NT2/D1 (cell line): ENCODE data around the gene CIAO3.

Experiments used
- DNase-seq: peaks from one replicate; pipeline ENCODE4 v3.0.0-alpha.2; 2011; ENCODE audit warnings: low read depth, low spot score
- H3K27me3 ChIP-seq: 2 replicates; pipeline ENCODE4 v1.6.0; 2011; ENCODE audit warnings: mild to moderate bottlenecking; ENCODE audit not compliant: insufficient read length, insufficient read depth
- H3K36me3 ChIP-seq: 2 replicates; pipeline ENCODE4 v1.6.1; 2011; ENCODE audit warnings: mild to moderate bottlenecking, low read length, mixed read lengths; ENCODE audit not compliant: insufficient read depth, insufficient read length
- H3K4me1 ChIP-seq: 2 replicates; pipeline ENCODE4 v1.5.1; 2011; ENCODE audit not compliant: insufficient read depth, insufficient read length
- H3K4me3 ChIP-seq: 2 replicates; pipeline ENCODE4 v1.5.1; 2011; ENCODE audit warnings: low read depth; ENCODE audit not compliant: insufficient read length
- H3K9ac ChIP-seq: 2 replicates; pipeline ENCODE4 v1.6.0; 2011; ENCODE audit warnings: low read depth; ENCODE audit not compliant: insufficient read length
- H3K9me3 ChIP-seq: 2 replicates; pipeline ENCODE4 v1.5.1; 2011; ENCODE audit warnings: mild to moderate bottlenecking, low read length; ENCODE audit not compliant: insufficient read depth
- SUZ12 ChIP-seq: IDR thresholded peaks from 2 replicates; pipeline ENCODE4 v1.6.1; 2011; ENCODE audit not compliant: insufficient read length, insufficient read depth; ENCODE audit errors: extremely low read depth
- YY1 ChIP-seq: IDR thresholded peaks from 2 replicates; pipeline ENCODE4 v1.6.1; 2011; ENCODE audit not compliant: insufficient read length, insufficient read depth
- ZNF274 ChIP-seq: IDR thresholded peaks from 2 replicates; pipeline ENCODE4 v1.6.1; 2011; ENCODE audit warnings: mild to moderate bottlenecking, low read depth, low read length

CIAO3 gene

DNA sequence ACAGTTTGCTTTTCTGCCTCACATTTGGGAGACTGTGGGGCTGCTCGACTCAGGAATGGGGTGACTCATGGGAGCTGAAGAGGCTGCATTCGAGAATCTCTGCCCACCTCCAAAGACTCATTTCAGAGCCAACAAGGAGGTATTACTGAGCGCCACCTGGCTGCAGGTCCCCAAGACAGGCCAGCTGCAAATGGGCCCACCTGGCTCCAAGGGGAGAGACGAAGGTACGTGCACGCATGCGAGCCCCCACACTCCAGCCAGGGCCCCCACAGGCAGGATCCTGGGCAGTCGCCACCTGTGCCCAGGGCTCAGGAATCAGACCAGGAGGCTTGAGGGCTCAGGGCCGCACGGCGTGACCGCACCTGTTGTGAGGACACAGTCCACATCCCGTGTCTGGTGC is 7.9 kb downstream of the CIAO3 start:
- H3K4me3 ChIP-seq = no peak overlapping the region
- no peaks in the 10 kb centered on the region for H3K9me3 ChIP-seq
- no peak for DNase-seq
- H3K36me3 ChIP-seq = peaks cover 86% of the 10 kb centered on the region
- no peaks in the 10 kb centered on the region for H3K27me3 ChIP-seq
- TF ChIP-seq SUZ12 = no peak
- no peak for TF ChIP-seq YY1
- TF ChIP-seq ZNF274 = no peak
- peaks cover 10% of the 10 kb centered on the region for H3K4me1 ChIP-seq
- H3K9ac ChIP-seq = no peak overlapping the region

DNA sequence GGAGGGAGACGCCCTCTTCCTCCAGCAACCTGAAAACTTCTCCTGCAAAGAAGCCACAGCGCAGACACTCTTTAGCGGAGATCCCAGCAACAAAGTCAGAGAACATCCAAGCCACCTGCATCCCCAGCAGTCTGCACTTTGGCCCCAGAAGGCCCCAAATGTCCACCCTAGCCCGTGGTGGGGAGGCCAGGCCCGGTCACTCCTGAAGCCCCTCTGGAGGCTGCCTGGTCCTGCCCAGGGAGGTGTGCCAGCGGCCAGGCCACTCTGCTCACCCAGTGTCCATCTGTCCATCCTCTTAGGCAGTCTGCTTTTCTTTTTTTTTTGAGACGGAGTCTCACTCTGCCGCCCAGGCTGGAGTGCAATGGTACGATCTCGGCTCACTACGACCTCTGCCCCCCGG is 8.5 kb downstream of the CIAO3 start:
- Histone ChIP-seq H3K9me3 (no peaks in the 10 kb centered on the region), H3K9ac (peak overlapping the region; percentile 13), H3K27me3 (peaks cover 3% of the 10 kb centered on the region), H3K4me3 (no peak overlapping the region), H3K4me1 (peaks cover 10% of the 10 kb centered on the region), H3K36me3 (peaks cover 80% of the 10 kb centered on the region)
- DNase-seq = no peak
- TF ChIP-seq SUZ12 (no peak), ZNF274 (no peak), YY1 (no peak)

DNA sequence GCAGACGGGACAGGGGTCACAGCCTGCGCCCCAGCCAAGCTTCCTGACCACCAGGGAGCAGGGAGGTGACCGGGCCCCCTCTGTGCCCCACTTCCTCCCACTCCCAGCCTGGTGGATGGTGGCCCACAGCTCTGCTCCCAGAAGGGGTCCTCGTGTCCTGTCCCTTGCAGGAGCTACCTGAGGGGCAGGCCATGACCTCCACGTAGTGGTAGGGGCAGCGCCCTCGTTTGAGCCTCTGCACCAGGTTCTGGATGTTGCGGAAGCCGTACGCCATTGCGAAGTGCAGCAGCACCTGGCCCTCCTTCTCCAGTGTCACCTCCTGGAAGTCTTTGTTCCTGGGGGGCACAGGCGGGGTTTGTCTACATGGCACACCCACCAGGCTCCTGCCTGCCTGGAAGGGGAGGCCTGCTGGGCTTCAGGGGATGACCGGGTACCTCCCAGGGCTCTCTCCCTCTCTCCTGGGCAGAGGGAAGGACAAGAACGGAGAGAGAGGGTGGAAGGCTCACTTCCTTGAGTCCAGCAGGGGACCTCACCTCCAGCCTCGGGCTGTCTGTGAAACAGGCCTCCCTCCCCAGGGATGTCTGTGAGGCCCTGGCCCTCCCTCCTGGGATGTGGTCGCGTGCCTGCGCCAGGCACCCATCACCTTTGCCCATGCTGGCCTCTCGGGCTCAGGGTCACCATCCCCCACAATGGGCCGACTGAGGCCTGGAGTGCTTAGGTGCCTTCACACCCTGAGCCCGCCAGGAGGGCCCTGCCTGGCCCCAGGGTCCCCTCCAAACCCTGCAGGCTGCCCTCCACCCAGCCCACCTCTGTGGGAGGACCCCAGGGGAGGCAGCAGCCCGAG is 9.9 kb downstream of the CIAO3 start:
- H3K27me3 ChIP-seq = peaks cover 6% of the 10 kb centered on the region
- H3K9ac ChIP-seq = peak overlapping the region; percentile 16
- no peaks in the 10 kb centered on the region for H3K9me3 ChIP-seq
- H3K4me1 ChIP-seq = peaks cover 16% of the 10 kb centered on the region
- DNase-seq = no peak
- H3K4me3 ChIP-seq = no peak overlapping the region
- H3K36me3 ChIP-seq = peaks cover 67% of the 10 kb centered on the region
- TF ChIP-seq ZNF274 (no peak), YY1 (no peak), SUZ12 (no peak)

DNA sequence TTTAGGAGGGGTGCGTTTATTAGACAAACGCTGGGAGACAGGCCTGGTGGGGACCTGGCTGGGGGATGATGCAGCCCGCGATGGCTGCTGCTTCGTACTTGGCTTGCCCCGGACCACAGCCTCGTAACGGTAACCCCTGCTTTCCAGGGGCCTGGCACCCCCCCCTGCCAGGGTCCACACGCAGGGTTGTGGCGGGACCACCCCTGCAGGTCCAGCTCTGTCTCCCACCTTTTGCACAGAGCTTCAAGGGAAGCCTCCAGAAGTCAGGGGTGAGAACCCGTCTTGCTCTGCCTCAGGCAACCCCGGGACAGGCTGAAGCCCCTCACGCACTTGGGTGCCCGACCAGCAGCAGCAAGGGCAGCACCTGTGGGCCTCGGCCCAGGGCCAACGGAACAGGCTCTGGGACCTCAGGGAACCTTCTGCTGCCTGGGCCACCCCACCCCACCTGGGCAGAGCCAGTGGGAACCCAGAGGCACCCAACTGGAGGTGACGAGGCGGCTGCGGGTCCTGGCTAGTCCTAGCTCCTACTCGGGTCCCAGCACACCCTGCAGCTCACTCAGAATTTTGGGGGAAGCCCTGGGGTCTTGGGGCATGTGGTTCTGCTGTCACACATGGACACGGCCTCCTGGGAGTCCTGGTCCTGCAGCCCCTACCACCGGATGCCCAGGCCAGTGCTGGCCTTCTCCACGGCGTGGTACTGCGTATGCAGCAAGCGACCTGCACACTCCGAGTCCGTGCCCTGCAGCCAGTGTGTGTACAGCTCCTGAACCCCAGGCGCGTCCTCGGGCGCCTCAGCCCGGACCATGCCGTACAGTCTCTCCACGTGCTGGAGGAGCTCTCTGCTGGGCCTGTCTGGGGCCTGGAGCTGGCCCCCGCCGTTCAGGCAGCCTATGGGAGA is 10.8 kb downstream of the CIAO3 start:
- peak overlapping the region; percentile 96 for H3K9ac ChIP-seq
- peaks cover 21% of the 10 kb centered on the region for H3K4me1 ChIP-seq
- H3K27me3 ChIP-seq = peaks cover 6% of the 10 kb centered on the region
- peaks cover 58% of the 10 kb centered on the region for H3K36me3 ChIP-seq
- no peak for DNase-seq
- TF ChIP-seq SUZ12 (no peak), ZNF274 (no peak), YY1 (no peak)
- no peaks in the 10 kb centered on the region for H3K9me3 ChIP-seq
- no peak overlapping the region for H3K4me3 ChIP-seq

DNA sequence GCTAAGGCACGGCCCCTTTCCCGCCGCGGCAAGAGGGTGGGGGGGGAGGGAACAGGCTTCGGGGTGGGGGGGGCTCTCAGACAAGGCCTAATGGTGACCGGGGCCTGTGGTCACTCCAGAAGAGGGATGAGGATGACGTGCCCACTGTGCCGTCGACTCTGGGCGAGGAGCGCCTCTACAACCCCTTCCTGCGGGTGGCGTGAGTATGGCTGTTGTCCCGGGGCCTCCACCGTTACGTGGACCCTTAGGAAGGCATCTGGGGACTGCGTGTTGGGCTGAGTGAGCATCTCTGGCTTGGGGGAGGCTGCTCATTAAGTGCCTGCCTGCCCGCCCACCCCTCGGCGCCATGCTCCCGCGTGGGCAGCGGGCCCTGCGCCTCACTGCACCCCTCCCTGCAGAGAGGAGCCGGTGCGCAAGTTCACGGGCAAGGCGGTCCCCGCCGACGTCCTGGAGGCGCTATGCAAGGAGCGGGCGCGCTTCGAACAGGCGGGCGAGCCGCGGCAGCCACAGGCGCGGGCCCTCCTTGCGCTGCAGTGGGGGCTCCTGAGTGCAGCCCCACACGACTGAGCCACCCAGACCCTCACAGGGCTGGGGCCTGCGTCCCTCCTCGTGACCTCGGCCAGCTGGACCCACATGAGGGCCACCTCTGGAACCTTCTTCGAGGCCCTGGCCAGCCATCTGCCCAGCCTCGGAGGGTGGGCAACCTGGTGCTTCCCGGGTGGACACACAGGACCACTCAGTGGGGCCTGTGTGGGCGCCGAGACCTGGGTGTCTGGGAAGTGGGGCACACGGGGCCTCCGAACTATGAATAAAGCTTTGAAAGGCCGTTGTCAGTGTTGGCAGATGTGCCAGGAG is 11.7 kb downstream of the CIAO3 start:
- Histone ChIP-seq H3K4me1 (peaks cover 21% of the 10 kb centered on the region), H3K9me3 (no peaks in the 10 kb centered on the region), H3K9ac (peak overlapping the region; percentile 96), H3K4me3 (peak overlapping the region; percentile 91), H3K36me3 (peaks cover 49% of the 10 kb centered on the region), H3K27me3 (peaks cover 6% of the 10 kb centered on the region)
- no peak for DNase-seq
- no peak for TF ChIP-seq SUZ12
- TF ChIP-seq ZNF274 = no peak
- TF ChIP-seq YY1 = no peak

DNA sequence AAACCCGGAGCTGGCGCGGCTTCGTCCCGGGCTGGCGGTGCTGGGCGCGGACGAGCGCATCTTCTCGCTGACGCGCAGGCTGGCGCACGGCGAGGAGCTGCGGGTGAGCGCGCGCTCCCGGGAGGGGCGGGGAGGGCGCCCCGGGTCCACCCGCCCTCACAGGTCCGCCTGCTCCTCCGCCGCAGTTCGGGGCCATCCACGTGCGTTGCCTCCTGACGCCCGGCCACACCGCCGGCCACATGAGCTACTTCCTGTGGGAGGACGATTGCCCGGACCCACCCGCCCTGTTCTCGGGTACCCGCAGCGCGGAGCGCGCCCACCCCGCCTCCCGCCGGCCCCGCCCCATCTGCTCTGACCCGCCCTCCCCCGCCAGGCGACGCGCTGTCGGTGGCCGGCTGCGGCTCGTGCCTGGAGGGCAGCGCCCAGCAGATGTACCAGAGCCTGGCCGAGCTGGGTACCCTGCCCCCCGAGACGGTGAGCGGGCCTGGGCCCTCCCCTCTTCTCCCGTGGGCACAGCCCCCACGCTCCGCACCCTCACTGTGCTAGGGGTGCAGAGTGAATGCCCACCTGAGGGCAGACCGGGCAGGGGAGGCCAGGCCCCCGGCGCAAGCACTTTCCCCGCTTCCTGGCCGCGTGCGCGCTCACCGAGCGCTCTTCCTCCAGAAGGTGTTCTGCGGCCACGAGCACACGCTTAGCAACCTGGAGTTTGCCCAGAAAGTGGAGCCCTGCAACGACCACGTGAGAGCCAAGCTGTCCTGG is 12.5 kb downstream of the CIAO3 start:
- no peak for DNase-seq
- TF ChIP-seq ZNF274 = no peak
- TF ChIP-seq YY1 = no peak
- TF ChIP-seq SUZ12 = no peak
- H3K9ac ChIP-seq = peak overlapping the region; percentile 96
- peaks cover 21% of the 10 kb centered on the region for H3K4me1 ChIP-seq
- H3K9me3 ChIP-seq = no peaks in the 10 kb centered on the region
- peaks cover 44% of the 10 kb centered on the region for H3K36me3 ChIP-seq
- peaks cover 6% of the 10 kb centered on the region for H3K27me3 ChIP-seq
- peak overlapping the region; percentile 91 for H3K4me3 ChIP-seq
